ENCODE data around the gene UBQLN1.

DNA sequence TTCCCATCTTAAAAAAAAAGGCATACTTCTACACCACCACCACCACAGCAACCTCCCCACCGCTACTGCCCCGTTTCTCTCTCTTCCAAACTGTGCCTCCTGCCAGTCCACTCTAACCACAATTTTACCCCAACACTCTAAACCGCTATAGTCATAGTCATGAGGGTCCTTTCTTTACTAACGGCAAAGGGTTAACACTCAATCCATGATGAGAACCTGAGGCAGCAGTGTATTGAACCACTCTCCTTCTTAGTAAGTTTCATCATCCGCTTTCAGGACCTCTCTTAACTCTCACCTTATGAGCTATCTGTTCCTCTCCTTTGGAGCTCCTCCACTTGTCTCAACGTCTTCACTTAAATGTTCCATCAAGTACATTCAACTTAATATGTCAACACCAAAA, 50.8 kb downstream of the UBQLN1 start:
- TF ChIP-seq, protein P1, sequence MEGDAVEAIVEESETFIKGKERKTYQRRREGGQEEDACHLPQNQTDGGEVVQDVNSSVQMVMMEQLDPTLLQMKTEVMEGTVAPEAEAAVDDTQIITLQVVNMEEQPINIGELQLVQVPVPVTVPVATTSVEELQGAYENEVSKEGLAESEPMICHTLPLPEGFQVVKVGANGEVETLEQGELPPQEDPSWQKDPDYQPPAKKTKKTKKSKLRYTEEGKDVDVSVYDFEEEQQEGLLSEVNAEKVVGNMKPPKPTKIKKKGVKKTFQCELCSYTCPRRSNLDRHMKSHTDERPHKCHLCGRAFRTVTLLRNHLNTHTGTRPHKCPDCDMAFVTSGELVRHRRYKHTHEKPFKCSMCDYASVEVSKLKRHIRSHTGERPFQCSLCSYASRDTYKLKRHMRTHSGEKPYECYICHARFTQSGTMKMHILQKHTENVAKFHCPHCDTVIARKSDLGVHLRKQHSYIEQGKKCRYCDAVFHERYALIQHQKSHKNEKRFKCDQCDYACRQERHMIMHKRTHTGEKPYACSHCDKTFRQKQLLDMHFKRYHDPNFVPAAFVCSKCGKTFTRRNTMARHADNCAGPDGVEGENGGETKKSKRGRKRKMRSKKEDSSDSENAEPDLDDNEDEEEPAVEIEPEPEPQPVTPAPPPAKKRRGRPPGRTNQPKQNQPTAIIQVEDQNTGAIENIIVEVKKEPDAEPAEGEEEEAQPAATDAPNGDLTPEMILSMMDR (conservative IDR thresholded peaks at IDR 0.05 in 1 of 2, IDR thresholded peaks at IDR 0.05 in 1 of 2; ENCODE audit: extremely low read depth in 1 of 2, insufficient read depth in 1 of 2, low read depth in 1 of 2, low read length in 2 of 2): no peak
- no peak for TF ChIP-seq EZH2 (IDR thresholded peaks at IDR 0.05; ENCODE audit: borderline replicate concordance, low read length)
